GM21619 (cell line): ENCODE results near the gene KCND2.
"Not testable (repeated sequence)": the region's sequence is repeated elsewhere in the genome, so short reads cannot be mapped to it uniquely, and the experiment has no call there.

Experiments
- ATAC-seq: cut with Tn5 transposase; IDR thresholded peaks from one replicate; pipeline ENCODE4 v1.9.1; 2021; ENCODE audit not compliant: unreplicated experiment

The KCND2 gene

GRCh38 chr7:120735791-120736190, 462.8 kb downstream of the KCND2 start:
- no peak for ATAC-seq

GRCh38 chr7:120738816-120739215, 465.8 kb downstream of the KCND2 start:
- no peak for ATAC-seq

- no peak for ATAC-seq
Observed at GRCh38 chr7:120740348-120740747, 467.4 kb downstream of the KCND2 start.

- no peak for ATAC-seq
Observed at GRCh38 chr7:120741371-120742042, 468.5 kb downstream of the KCND2 start.

- ATAC-seq = no peak
Observed at GRCh38 chr7:120742372-120742771, 469.4 kb downstream of the KCND2 start.

GRCh38 chr7:120743128-120743527, 470.2 kb downstream of the KCND2 start:
- no peak for ATAC-seq

GRCh38 chr7:120760050-120760449, 487.1 kb downstream of the KCND2 start:
- ATAC-seq = peak; percentile 89

- no peak for ATAC-seq
Observed at GRCh38 chr7:120760851-120761250, 487.9 kb downstream of the KCND2 start.

GRCh38 chr7:120770206-120770605, 497.2 kb downstream of the KCND2 start:
- ATAC-seq = no peak

GRCh38 chr7:120774481-120774880, 501.5 kb downstream of the KCND2 start:
- ATAC-seq = no peak

- no peak for ATAC-seq
Observed at GRCh38 chr7:120775755-120776154, 502.8 kb downstream of the KCND2 start.

GRCh38 chr7:120779078-120779477, 506.1 kb downstream of the KCND2 start:
- not testable (repeated sequence) for ATAC-seq

- ATAC-seq = not testable (repeated sequence)
Observed at GRCh38 chr7:120780451-120780850, 507.5 kb downstream of the KCND2 start.

GRCh38 chr7:120780938-120781337, 508.0 kb downstream of the KCND2 start:
- ATAC-seq = no peak

- ATAC-seq = not testable (repeated sequence)
Observed at GRCh38 chr7:120781924-120782323, 508.9 kb downstream of the KCND2 start.

- no peak for ATAC-seq
Observed at GRCh38 chr7:120783273-120783672, 510.3 kb downstream of the KCND2 start.

- ATAC-seq = no peak
Observed at GRCh38 chr7:120783721-120784120, 510.7 kb downstream of the KCND2 start.

GRCh38 chr7:120785095-120785494, 512.1 kb downstream of the KCND2 start:
- ATAC-seq = no peak

- ATAC-seq = peak; percentile 95
Observed at GRCh38 chr7:120792091-120792860, 519.3 kb downstream of the KCND2 start.

- no peak for ATAC-seq
Observed at GRCh38 chr7:120792861-120793130, 519.8 kb downstream of the KCND2 start.

- ATAC-seq = no peak
Observed at GRCh38 chr7:120793213-120793936, 520.4 kb downstream of the KCND2 start.

- no peak for ATAC-seq
Observed at GRCh38 chr7:120794106-120794729, 521.2 kb downstream of the KCND2 start.
